Fibroblast of lung (primary cell): ENCODE measurements around the gene SYMPK.

Source experiments
- CTCF ChIP-seq, 2 donors: IDR thresholded peaks in 1 of 2; conservative IDR thresholded peaks in 1 of 2; 1 replicate in 1 of 2; 2 replicates in 1 of 2; pipeline ENCODE4 v1.5.1; 2011 to 2012; ENCODE audit warnings: low read length in 2 of 2, control low read depth in 1 of 2, inconsistent platforms in 1 of 2, low read depth in 1 of 2, mild to moderate bottlenecking in 1 of 2
- EZH2 ChIP-seq: IDR thresholded peaks from 2 replicates; pipeline ENCODE4 v1.5.1; 2012; ENCODE audit warnings: low read length, control low read depth, mild to moderate bottlenecking; ENCODE audit errors: missing control alignments

DNA sequence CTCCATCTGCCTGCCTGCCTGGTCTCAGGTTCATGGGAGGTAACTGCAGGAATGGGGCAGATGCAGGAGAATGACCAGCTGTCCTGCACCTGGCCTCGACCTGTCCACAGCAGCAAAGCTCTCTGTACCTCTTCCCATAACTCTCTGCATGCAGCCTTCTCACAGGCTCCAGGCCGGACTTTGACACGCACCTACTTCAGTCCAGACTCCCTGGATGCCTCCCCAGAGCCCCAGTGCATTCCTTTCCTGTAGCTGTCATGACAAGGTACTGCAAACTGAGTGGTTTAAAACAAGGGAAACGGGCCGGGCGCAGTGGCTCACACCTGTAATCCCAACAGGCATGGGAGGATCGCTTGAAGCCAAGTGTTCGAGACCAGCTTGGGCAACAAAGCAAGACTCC is 48.3 kb upstream of the SYMPK start:
- TF ChIP-seq CTCF (conservative IDR thresholded peaks at IDR 0.05 in 1 of 2, IDR thresholded peaks at IDR 0.05 in 1 of 2; ENCODE audit: low read depth in 1 of 2, low read length in 2 of 2) (no peak), EZH2 (no peak)
